NCI-H2171 (cell line): ENCODE results near the gene IRX4.
A peak's percentile ranks its signal among the peaks of the same experiment; 100 is the strongest.
"Not testable (repeated sequence)": the region's sequence is repeated elsewhere in the genome, so short reads cannot be mapped to it uniquely, and the experiment has no call there.

Experiments used
- DNase-seq: peaks from one replicate; lab custom pipeline; 2025; lab: John Stamatoyannopoulos, UW

IRX4 gene

GRCh38 chr5:1877103-1878049 is 5.3 kb downstream of the IRX4 start:
- no peak for DNase-seq

DNA sequence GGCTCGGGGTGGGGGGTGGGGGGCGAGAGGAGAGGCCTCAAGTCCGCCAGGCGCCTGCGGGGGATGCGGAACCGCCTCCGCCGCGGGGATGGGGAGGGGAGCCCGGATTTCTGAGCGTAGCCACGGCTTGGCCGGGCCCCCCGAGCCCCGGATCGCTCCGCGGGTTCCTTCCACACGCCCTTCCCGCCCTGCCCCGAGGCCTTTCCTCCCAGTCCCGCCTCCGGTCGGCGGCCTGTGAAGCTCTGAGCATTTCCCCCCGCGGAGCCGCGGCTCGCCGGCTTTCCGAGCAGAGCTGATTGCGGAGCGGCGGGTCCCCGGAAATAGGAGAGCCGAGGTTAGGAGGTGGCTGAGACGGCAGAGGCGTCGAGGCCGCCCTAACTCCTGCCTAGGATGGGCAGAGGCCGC is 6.1 kb downstream of the IRX4 start:
- DNase-seq, result no peak

GRCh38 chr5:1875843-1876659 is 6.7 kb downstream of the IRX4 start:
- DNase-seq, result no peak

- no peak for DNase-seq
Observed at GRCh38 chr5:1875281-1875842, 7.4 kb downstream of the IRX4 start.

DNA sequence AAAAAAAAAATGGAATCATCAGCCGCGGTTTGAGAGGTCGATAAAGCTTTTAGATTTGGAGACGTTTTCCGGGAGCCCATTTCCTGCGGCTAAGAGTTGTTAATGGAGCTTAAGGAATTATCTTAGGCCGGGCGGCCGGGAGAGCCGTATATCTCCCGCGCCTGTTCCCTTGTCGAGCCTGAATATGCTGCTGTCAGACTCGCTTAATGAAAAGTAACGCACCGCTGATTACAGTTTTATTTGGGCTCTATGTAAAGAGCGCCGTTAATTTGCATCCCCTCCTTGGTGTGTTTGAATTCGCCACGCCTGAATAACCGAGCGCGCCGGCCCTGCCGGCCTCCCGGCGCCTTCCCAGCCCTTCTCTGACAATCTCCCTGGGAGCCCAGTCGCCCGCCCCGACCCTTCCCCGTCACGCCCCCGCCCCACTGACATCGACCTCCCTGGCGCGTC is 7.9 kb downstream of the IRX4 start:
- no peak for DNase-seq

- DNase-seq, result peak; percentile 85
Observed at GRCh38 chr5:1874348-1874747, 8.4 kb downstream of the IRX4 start.

GRCh38 chr5:1873243-1873959 is 9.3 kb downstream of the IRX4 start:
- no peak for DNase-seq

DNA sequence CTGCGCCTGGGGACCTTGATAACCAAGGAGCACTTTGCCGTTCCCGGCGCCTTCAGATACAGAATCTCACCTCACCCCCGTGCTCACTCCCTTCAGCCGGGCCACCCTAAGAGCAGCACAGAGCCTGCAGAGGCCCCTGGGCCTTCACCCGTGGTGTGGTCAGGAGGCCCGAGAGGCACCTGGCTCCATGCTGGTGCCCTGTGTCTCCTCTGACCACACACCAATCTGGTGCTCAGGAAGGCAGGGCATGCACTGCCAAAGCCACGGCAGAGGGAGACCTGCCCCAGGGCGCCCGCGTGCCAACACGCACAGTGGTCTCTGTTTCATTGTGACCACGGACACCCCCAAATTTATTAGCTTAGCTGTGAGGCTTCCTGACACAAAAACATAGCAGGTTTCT is 11.3 kb downstream of the IRX4 start:
- DNase-seq, result no peak

GRCh38 chr5:1870435-1871272 is 12.1 kb downstream of the IRX4 start:
- not testable (repeated sequence) for DNase-seq

- no peak for DNase-seq
Observed at GRCh38 chr5:1868886-1869475, 13.7 kb downstream of the IRX4 start.

DNA sequence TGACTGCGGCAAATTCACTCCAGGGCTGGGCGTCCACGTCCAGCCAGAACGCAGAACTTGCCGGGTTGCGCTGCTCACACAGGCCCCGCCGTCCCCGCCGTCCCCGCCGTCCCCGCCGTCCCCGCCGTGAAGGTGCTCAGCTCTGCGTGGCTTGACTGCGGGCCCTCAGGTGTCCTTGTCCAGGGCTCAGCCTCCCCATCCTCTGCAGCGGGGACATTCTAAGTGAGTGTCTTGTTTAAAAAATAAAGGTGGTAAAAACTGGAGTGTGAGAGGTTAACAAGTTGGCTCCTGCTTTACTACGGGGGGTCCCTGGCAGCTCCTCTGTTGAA is 14.9 kb downstream of the IRX4 start:
- DNase-seq, result no peak

- DNase-seq, result no peak
Observed at GRCh38 chr5:1867114-1867814, 15.5 kb downstream of the IRX4 start.

DNA sequence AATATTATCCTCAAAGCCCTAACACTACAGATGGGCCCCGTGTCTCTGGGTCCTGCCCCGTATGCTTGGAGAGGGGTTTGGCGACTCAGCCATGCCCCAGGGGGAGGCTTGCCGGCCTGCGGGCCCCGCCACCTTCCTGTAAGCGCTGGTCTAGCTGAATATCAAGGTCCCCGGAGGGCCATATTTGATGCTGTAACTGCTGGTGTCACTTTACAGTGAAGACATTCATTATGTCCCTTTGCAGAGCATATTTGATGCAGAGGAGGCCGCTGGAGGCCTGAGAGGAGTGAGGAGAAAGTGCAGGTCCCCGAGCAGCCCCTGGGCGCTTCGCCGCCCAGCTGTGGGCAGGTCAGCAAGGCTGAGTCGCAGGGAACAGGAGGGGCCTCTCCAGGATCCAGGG is 16.8 kb downstream of the IRX4 start:
- DNase-seq, result peak; percentile 65

DNA sequence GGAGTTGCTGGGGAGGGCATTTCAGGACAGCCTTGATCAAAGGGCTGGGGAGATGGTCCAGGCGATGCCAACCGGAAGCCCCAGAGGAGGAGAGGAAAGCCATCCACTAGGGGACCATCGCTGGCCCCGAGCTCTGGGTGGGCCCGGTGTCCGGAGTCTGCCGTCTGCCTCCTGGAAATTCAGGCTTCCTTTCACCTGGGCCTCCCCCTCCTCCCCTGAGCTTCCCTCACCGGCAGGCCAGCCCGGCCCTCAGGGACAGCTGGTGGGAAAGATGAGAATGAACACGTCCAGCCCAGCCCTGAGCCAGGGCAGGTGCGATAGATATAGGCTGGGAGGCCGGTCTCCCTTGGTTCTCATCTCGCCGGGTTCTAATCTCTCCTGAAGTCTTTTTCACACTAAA is 17.2 kb downstream of the IRX4 start:
- DNase-seq, result peak; percentile 64

DNA sequence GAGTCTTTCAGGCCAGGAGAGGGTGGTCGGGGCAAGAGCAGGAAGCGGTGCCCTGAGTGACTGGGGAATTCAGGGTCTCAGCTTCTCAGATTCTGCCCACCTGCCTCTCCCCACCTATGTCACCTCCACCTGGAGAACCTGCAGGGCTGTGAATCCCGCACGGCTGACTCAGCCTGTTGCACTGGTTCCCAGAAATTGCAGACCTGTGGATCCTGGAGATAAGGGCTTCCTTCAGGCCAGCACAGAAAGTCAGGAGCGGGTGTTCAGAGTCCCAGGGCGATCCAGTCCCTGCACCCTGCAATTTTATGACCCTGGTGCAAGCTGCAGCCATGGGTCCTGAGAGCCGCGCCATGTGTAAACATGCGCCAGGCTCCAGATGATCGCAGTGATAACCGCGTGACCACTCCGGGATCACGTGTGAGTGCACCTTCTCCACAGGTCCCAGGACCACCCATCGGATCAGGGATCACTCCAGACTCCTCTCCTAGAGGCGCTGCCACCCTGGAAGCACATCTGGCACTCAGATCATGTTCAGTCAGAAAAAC is 17.8 kb downstream of the IRX4 start:
- DNase-seq, result peak; percentile 64

DNA sequence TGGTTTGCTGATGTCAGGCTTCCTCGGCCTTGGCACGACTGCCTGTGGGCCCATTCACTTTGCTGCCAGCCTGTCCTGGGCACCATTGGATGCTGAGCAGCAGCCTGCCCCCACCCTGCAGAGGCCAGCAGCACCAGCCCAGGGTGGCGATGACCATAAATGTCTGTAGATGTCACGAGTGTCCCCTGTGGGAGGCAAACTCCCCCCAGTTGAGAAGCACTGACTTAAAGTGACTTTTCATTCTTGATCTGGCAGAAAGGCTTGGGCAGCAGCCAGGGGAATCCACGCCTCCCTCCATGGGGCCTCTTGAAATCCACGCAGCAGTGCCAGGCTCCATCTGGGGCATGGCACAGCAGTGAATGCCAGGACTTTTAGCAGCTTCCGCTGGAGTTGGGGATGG is 21.8 kb downstream of the IRX4 start:
- DNase-seq, result no peak

GRCh38 chr5:1860021-1860610 is 22.6 kb downstream of the IRX4 start:
- DNase-seq, result no peak

GRCh38 chr5:1859099-1859498 is 23.6 kb downstream of the IRX4 start:
- no peak for DNase-seq

GRCh38 chr5:1858436-1858835 is 24.3 kb downstream of the IRX4 start:
- DNase-seq, result no peak

GRCh38 chr5:1857256-1857600 is 25.5 kb downstream of the IRX4 start:
- no peak for DNase-seq
